ENCODE measurements around the gene CEP170B.
"Not testable (repeated sequence)": the region's sequence is repeated elsewhere in the genome, so short reads cannot be mapped to it uniquely, and the experiment has no call there.

CEP170B gene

DNA sequence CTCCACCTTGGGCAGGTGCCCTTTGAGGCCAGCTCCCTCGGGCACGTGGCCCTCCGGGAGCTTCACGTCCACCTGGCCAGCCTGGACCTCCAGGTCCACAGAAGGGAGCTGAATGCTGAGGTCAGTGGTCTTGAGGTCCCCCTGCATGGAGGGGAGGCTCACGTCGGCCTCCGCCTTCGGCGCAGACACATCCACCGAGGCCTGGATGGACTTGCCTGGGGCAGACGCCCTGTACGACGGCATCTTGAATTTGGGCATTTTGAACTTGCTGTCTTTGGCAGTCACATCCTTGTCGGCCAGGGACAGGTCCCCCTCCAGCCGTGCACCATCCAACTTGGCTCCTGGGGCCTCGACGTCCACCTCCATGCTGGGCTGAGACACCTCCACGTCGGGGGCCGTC, 80.2 kb downstream of the CEP170B start:
- H3K9me3 ChIP-seq (ENCODE audit: low read length); H3K36me3 ChIP-seq (ENCODE audit: insufficient read depth, low read length); H3K79me2 ChIP-seq (ENCODE audit: insufficient read depth, low read length); H3K9ac ChIP-seq (ENCODE audit: low read length); H3F3A ChIP-seq (ENCODE audit: insufficient read depth, low read length); H3K4me3 ChIP-seq (ENCODE audit: low read depth, low read length, poor library complexity, severe bottlenecking); H3K9me2 ChIP-seq (ENCODE audit: low read depth, low read length); H2AFZ ChIP-seq (ENCODE audit: low read length); H3K27ac ChIP-seq (ENCODE audit: low read depth, low read length, poor library complexity, severe bottlenecking); H3K27me3 ChIP-seq (ENCODE audit: insufficient read depth, low read length); H4K20me1 ChIP-seq (ENCODE audit: insufficient read depth, low read length); H3K4me1 ChIP-seq (ENCODE audit: insufficient read depth, low read length, severe bottlenecking); H3K4me2 ChIP-seq (ENCODE audit: low read length): not testable (repeated sequence)
